Stimulated activated naive B cell treated with anti-CD40 and anti-IgM and Interleukin-4, amounts not matched to agents 10 μg/mL and 1 μg/mL and 100 μg/mL, for 72 hours (primary cell): Measurements from ENCODE around the gene TNNT1.
A peak's percentile ranks its signal among the peaks of the same experiment; 100 is the strongest.

Experiments used
- ATAC-seq, 2 donors: fragments of 150-1000 bp; cut with Tn5 transposase; replicated peaks; 2 replicates each; pipeline ENCODE4 v1.10.0; 2021; ENCODE audit warnings: moderate library complexity in 1 of 2
- DNase-seq: peaks from one replicate; pipeline ENCODE4 v3.0.0; 2021
- H3K27ac Mint-ChIP-seq: one replicate; pipeline ENCODE4 v1.8.0; 2022; ENCODE audit warnings: mild to moderate bottlenecking, mixed read lengths
- H3K27me3 Mint-ChIP-seq, 2 donors: one replicate each; pipeline ENCODE4 v1.8.0; 2022; ENCODE audit warnings: mixed read lengths in 2 of 2
- H3K36me3 Mint-ChIP-seq, 2 donors: one replicate each; pipeline ENCODE4 v1.8.0; 2022; ENCODE audit warnings: mixed read lengths in 2 of 2, mild to moderate bottlenecking in 1 of 2
- H3K4me1 Mint-ChIP-seq, 2 donors: one replicate each; pipeline ENCODE4 v1.8.0; 2022; ENCODE audit warnings: mixed read lengths in 2 of 2, mild to moderate bottlenecking in 1 of 2
- H3K4me3 Mint-ChIP-seq, 2 donors: one replicate each; pipeline ENCODE4 v1.8.0; 2022; ENCODE audit warnings: mild to moderate bottlenecking in 2 of 2, mixed read lengths in 2 of 2, moderate library complexity in 1 of 2
- H3K9me3 Mint-ChIP-seq, 2 donors: one replicate each; pipeline ENCODE4 v1.8.0; 2022; ENCODE audit warnings: mixed read lengths in 2 of 2, mild to moderate bottlenecking in 1 of 2

The TNNT1 gene

DNA sequence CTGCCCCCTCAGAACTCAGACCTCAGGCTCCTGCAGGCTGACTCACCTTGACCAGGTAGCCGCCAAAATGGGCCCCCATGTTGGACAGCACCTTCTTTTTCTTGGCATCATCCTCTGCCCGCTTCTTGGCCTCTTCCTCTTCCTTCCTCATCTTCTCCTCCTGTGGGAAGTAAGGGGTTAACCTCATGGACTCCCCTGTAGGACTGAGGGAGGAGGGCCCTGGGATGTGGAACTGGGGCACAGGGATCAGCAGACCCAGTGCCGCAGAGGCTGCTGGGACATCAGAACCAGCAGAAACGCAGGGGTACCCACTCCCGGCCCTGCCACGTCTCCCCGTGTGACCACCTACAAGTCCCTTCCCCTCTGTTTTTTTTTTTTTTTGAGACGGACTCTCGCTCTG lies 11.1 kb downstream of the TNNT1 start:
- peaks cover 7 to 21% of the 10 kb centered on the region in 2 donors for H3K4me1 Mint-ChIP-seq
- DNase-seq: no peak
- H3K9me3 Mint-ChIP-seq: no peaks in the 10 kb centered on the region
- H3K27ac Mint-ChIP-seq: peak overlapping the region; percentile 25
- no peak overlapping the region for H3K4me3 Mint-ChIP-seq
- ATAC-seq: no peak
- peaks cover 40 to 66% of the 10 kb centered on the region in 2 donors for H3K27me3 Mint-ChIP-seq
- no peaks in the 10 kb centered on the region for H3K36me3 Mint-ChIP-seq

- ATAC-seq: no peak
- Mint-ChIP-seq H3K36me3 (no peaks in the 10 kb centered on the region), H3K9me3 (no peaks in the 10 kb centered on the region), H3K27me3 (peaks cover 42 to 65% of the 10 kb centered on the region in 2 donors), H3K27ac (no peak overlapping the region), H3K4me3 (no peak overlapping the region), H3K4me1 (peaks cover 7 to 18% of the 10 kb centered on the region in 2 donors)
- DNase-seq: no peak
Observed at GRCh38 chr19:55136399-55137102, 12.5 kb downstream of the TNNT1 start.

DNA sequence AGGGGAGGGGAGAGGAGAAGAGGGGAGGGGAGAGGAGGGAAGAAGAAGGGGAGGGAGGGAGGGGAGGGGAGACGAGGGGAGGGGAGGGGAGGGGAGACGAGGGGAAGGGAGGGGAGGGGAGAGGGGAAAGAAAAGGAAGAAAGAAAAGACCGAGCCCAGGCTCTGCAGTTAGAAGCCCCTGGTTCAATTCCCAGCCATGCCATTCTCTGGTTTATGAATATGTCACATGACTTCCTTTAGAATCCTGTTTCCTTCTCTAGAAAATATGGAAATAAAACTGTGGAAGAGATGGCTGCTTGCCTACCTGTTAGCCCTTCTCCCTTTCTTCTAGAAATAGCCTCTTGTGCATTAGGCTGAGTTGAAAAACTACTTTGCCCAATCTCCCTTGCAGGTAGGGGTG lies 14.3 kb downstream of the TNNT1 start:
- Mint-ChIP-seq H3K4me3 (no peak overlapping the region), H3K27ac (no peak overlapping the region), H3K4me1 (peaks cover 4 to 11% of the 10 kb centered on the region in 2 donors), H3K9me3 (no peaks in the 10 kb centered on the region), H3K27me3 (peaks cover 45 to 60% of the 10 kb centered on the region in 2 donors), H3K36me3 (no peaks in the 10 kb centered on the region)
- ATAC-seq: no peak
- no peak for DNase-seq

DNA sequence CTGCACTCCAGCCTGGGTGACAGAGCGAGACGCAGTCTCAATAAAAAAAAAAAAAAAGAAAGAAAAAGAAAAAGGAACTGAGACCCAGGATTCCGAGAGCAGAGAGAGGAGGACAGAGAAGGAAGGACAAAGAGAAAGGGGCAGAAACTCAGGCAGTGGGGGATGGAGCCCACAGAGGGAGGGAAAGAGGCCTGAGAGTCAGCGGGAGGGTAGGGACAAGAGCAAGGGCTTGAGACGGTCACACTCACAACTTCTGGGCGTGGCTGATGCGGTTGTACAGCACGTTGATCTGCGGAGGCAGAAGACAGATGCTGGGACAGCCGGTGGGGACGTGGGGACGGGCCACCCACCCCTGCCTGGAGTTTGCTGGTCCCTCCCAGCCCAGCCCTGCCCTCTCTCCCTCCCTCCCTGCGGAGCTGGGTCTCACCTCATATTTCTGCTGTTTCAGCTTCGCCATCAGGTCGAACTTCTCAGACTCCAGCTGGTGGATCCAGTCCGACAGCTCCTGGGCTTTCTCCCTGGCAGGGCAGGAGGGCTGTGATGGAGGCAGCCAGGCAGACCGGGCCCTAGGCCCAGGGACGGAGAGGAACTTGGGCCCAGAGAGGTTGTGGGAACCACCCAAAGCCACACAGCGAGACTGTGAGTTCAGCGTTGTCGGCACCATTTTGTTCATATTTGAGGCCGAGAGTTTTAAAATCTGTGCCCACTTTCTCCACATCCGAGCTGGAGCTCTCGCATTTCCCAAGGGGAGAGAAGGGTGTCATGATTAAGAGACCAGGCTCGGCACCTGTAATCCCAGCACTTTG lies 15.2 kb downstream of the TNNT1 start:
- DNase-seq (no peak), ATAC-seq (peak; percentile 19 to 58)
- Mint-ChIP-seq H3K36me3 (no peaks in the 10 kb centered on the region), H3K4me3 (peak overlapping the region in 1 of 2 donors; percentile 14), H3K4me1 (peaks cover 4 to 11% of the 10 kb centered on the region in 2 donors), H3K27me3 (peaks cover 48 to 58% of the 10 kb centered on the region in 2 donors), H3K9me3 (no peaks in the 10 kb centered on the region), H3K27ac (no peak overlapping the region)

GRCh38 chr19:55132453-55133129 lies 16.4 kb downstream of the TNNT1 start:
- ATAC-seq (no peak), DNase-seq (no peak)
- H3K27me3 Mint-ChIP-seq: peaks cover 44 to 56% of the 10 kb centered on the region in 2 donors
- no peak overlapping the region for H3K4me3 Mint-ChIP-seq
- H3K27ac Mint-ChIP-seq: no peak overlapping the region
- H3K36me3 Mint-ChIP-seq: no peaks in the 10 kb centered on the region
- peaks cover 4 to 11% of the 10 kb centered on the region in 2 donors for H3K4me1 Mint-ChIP-seq
- H3K9me3 Mint-ChIP-seq: no peaks in the 10 kb centered on the region

DNA sequence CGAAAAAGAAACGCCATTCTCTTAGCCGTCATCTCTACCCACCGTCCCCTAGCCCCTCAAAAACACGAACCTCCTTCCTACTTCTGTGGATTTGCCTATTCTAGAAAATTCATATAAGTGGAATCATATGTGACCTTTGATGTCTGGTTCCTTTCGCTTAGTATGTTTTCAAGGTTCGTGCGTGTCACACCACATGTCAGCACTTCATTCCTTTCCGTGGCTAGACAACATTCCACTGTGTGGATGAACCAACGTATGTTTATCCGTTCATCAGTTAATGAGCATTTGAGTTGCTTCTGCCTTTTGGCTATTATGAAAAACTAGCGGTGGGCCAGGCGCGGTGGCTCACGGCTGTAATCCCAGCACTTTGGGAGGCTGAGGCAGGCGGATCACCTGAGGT lies 17.6 kb downstream of the TNNT1 start:
- no peak for ATAC-seq
- H3K27me3 Mint-ChIP-seq: peaks cover 53 to 57% of the 10 kb centered on the region in 2 donors
- H3K4me3 Mint-ChIP-seq: no peak overlapping the region
- no peaks in the 10 kb centered on the region for H3K9me3 Mint-ChIP-seq
- peaks cover 4 to 11% of the 10 kb centered on the region in 2 donors for H3K4me1 Mint-ChIP-seq
- H3K36me3 Mint-ChIP-seq: no peaks in the 10 kb centered on the region
- no peak overlapping the region for H3K27ac Mint-ChIP-seq
- no peak for DNase-seq

DNA sequence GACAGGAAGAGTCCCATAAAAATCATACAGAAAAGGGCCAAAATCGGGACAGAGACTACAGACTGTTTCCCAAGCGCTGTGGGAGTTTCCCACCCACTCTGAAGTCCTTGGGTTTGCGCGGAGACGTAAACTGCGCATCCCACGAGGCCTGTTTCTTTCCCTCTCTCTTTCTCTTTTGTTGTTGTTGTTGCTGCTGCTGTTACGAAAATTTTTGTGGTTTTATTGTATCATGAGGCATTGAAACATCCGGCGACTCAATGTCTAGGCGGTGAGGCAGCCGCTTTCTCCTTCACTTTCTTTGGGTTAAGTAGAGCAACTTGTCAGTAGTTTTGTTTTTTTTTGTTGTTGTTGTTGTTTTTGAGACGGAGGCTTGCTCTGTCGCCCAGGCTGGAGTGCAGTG lies 30.0 kb downstream of the TNNT1 start:
- H3K27me3 Mint-ChIP-seq: peaks cover 14 to 15% of the 10 kb centered on the region in 2 donors
- peak overlapping the region; percentile 97 to 98 for H3K4me3 Mint-ChIP-seq
- H3K27ac Mint-ChIP-seq: no peak overlapping the region
- no peaks in the 10 kb centered on the region for H3K9me3 Mint-ChIP-seq
- DNase-seq (no peak), ATAC-seq (no peak)
- peaks cover 12 to 14% of the 10 kb centered on the region in 2 donors for H3K36me3 Mint-ChIP-seq
- peaks cover 21 to 38% of the 10 kb centered on the region in 2 donors for H3K4me1 Mint-ChIP-seq

- Mint-ChIP-seq H3K4me1 (peaks cover 24 to 44% of the 10 kb centered on the region in 2 donors), H3K9me3 (no peaks in the 10 kb centered on the region), H3K36me3 (peaks cover 12 to 14% of the 10 kb centered on the region in 2 donors), H3K27me3 (peaks cover 9% of the 10 kb centered on the region in 2 donors), H3K27ac (peak overlapping the region; percentile 92), H3K4me3 (peak overlapping the region; percentile 97 to 98)
- no peak for DNase-seq
- ATAC-seq: no peak
Observed at GRCh38 chr19:55118401-55118991, 30.5 kb downstream of the TNNT1 start.

GRCh38 chr19:55117663-55118391 lies 31.2 kb downstream of the TNNT1 start:
- H3K27ac Mint-ChIP-seq: peak overlapping the region; percentile 92

GRCh38 chr19:55116859-55117662 lies 31.9 kb downstream of the TNNT1 start, which contains the start of gene PPP1R12C:
PPP1R12C (minus strand) TSS chr19:55117637; CDS start chr19:55117543, 94 bp downstream.
- H3K27me3 Mint-ChIP-seq: no peaks in the 10 kb centered on the region
- H3K27ac Mint-ChIP-seq: peak within 1 kb of the TSS; percentile 92
- ATAC-seq (peak; percentile 32 to 33), DNase-seq (no peak)
- no peaks in the 10 kb centered on the region for H3K9me3 Mint-ChIP-seq
- H3K36me3 Mint-ChIP-seq: peaks cover 12 to 14% of the 10 kb centered on the region in 2 donors
- H3K4me1 Mint-ChIP-seq: peaks cover 26 to 48% of the 10 kb centered on the region in 2 donors
- peak within 1 kb of the TSS; percentile 97 to 98 for H3K4me3 Mint-ChIP-seq

More at GRCh38 chr19:55117663-55118391, 31.2 kb downstream of the TNNT1 start:
- peak; percentile 93 to 95 for ATAC-seq
- H3K9me3 Mint-ChIP-seq: no peaks in the 10 kb centered on the region
- peaks cover 12 to 14% of the 10 kb centered on the region in 2 donors for H3K36me3 Mint-ChIP-seq
- peak overlapping the region; percentile 97 to 98 for H3K4me3 Mint-ChIP-seq
- H3K4me1 Mint-ChIP-seq: peaks cover 25 to 48% of the 10 kb centered on the region in 2 donors
- peak; percentile 96 for DNase-seq
- H3K27me3 Mint-ChIP-seq: peaks cover 3% of the 10 kb centered on the region in 2 donors

DNA sequence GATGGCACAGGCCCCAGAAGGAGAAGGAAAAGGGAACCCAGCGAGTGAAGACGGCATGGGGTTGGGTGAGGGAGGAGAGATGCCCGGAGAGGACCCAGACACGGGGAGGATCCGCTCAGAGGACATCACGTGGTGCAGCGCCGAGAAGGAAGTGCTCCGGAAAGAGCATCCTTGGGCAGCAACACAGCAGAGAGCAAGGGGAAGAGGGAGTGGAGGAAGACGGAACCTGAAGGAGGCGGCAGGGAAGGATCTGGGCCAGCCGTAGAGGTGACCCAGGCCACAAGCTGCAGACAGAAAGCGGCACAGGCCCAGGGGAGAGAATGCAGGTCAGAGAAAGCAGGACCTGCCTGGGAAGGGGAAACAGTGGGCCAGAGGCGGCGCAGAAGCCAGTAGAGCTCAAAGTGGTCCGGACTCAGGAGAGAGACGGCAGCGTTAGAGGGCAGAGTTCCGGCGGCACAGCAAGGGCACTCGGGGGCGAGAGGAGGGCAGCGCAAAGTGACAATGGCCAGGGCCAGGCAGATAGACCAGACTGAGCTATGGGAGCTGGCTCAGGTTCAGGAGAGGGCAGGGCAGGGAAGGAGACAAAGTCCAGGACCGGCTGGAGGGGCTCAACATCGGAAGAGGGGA lies 32.7 kb downstream of the TNNT1 start:
- peak overlapping the region; percentile 95 for H3K4me3 Mint-ChIP-seq
- DNase-seq: peak; percentile 30
- peaks cover 27 to 48% of the 10 kb centered on the region in 2 donors for H3K4me1 Mint-ChIP-seq
- H3K27me3 Mint-ChIP-seq: no peaks in the 10 kb centered on the region
- H3K36me3 Mint-ChIP-seq: peaks cover 12 to 14% of the 10 kb centered on the region in 2 donors
- peak; percentile 44 to 45 for ATAC-seq
- peak overlapping the region; percentile 89 for H3K27ac Mint-ChIP-seq
- no peaks in the 10 kb centered on the region for H3K9me3 Mint-ChIP-seq

DNA sequence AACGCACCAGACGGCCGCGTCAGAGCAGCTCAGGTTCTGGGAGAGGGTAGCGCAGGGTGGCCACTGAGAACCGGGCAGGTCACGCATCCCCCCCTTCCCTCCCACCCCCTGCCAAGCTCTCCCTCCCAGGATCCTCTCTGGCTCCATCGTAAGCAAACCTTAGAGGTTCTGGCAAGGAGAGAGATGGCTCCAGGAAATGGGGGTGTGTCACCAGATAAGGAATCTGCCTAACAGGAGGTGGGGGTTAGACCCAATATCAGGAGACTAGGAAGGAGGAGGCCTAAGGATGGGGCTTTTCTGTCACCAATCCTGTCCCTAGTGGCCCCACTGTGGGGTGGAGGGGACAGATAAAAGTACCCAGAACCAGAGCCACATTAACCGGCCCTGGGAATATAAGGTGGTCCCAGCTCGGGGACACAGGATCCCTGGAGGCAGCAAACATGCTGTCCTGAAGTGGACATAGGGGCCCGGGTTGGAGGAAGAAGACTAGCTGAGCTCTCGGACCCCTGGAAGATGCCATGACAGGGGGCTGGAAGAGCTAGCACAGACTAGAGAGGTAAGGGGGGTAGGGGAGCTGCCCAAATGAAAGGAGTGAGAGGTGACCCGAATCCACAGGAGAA lies 33.5 kb downstream of the TNNT1 start:
- no peak for DNase-seq
- no peaks in the 10 kb centered on the region for H3K9me3 Mint-ChIP-seq
- peaks cover 30 to 53% of the 10 kb centered on the region in 2 donors for H3K4me1 Mint-ChIP-seq
- peak overlapping the region; percentile 89 for H3K27ac Mint-ChIP-seq
- H3K27me3 Mint-ChIP-seq: no peaks in the 10 kb centered on the region
- peak overlapping the region; percentile 95 for H3K4me3 Mint-ChIP-seq
- ATAC-seq: no peak
- peaks cover 15 to 21% of the 10 kb centered on the region in 2 donors for H3K36me3 Mint-ChIP-seq
